Testis (tissue), 2 donors: ENCODE data around the gene RASSF1.

ENCODE experiments used
- CTCF ChIP-seq, 3 experiments: fragments of 450-650 bp in 2 of 3; fragments of 200-600 bp in 1 of 3; sonication (generic) in 1 of 3; IDR thresholded peaks; one replicate each; pipeline ENCODE4 v1.5.1; 2016 to 2019; ENCODE audit warnings: antibody characterized with exemption in 3 of 3, mild to moderate bottlenecking in 2 of 3, moderate library complexity in 1 of 3
- POLR2A ChIP-seq: fragments of 450-650 bp; IDR thresholded peaks from one replicate; pipeline ENCODE4 v1.6.1; 2017; ENCODE audit warnings: antibody characterized with exemption, mild to moderate bottlenecking, moderate library complexity

GRCh38 chr3:50347187-50347813 is 6.7 kb upstream of the RASSF1 start:
- TF ChIP-seq CTCF (IDR thresholded peaks at IDR 0.05), result peak; percentile 44 to 54 (median 50)
- TF ChIP-seq POLR2A, result no peak
